ENCODE measurements around the gene SMC3. TPM values are rescaled to one million over a fixed set of nuclear protein-coding genes. Genes with fewer than 3 reads are reported as not detected.

Gene SMC3
- total RNA-seq, 1 experiment from 2014 or later = 43.2 TPM

GRCh38 chr10:110616493-110617033, 49.1 kb downstream of the SMC3 start:
- intact Hi-C loops (cut with micrococcal nuclease) = loop anchor here (10.0 kb wide), 1 partner anchor 1518 kb away; no protein-coding TSS in a partner anchor
- no peak overlapping the region for H3K4me3 Mint-ChIP-seq (ENCODE audit: unreplicated experiment)
- CTCF ChIA-PET = interaction anchor here (0.7 to 1.5 kb wide), 3 partner anchors 15 to 311 kb away, joined by 3 to 5 read pairs (median 4); no protein-coding TSS in a partner anchor

DNA sequence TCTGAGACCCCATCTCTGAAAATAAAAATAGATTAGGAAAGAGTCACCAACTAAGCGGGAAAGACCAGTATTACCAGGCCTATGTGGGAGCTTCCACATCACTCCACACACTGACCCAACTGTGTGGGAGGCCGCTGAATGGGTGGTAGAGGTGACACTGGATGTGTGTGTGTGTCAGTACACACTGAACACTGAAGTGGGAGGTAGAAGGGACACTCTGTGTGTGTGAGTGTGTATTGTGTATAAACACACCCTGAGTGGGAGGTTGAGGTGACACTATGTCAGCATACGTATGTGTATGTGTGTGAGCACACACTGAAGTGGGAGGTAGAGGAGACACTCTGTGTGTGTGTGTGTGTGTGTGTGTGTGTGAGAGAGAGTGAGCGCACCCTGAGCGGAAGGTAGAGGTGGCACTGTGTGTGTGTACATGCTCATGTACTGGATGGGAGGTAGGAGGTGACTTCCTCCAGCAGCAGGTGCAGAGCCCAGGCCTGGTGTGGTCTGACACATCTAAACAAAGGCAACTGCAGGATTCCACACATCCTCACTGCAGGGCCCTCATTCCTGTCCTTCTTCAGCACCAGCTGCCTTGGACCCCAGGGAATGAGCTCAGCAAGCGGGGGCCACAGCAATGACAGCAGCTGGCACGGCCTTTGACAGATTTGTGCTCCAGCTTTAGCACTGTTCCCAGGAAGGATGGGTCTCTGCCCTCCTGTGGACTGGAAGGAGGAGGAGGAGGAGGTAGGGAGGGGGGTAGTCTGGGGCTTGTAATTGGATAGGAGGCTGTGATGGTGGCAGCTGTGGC, 50.1 kb downstream of the SMC3 start:
- intact Hi-C loops (cut with micrococcal nuclease) = loop anchor here (10.0 kb wide), 1 partner anchor 1517 kb away; no protein-coding TSS in a partner anchor
- CTCF ChIA-PET = interaction anchor here (0.7 to 1.4 kb wide), 2 partner anchors 312 to 1524 kb away, joined by 3 to 5 read pairs; no protein-coding TSS in a partner anchor
- TF ChIP-seq CTCF (IDR thresholded peaks at IDR 0.05; ENCODE audit: unreplicated experiment) = no peak
- Mint-ChIP-seq H3K27me3 (ENCODE audit: insufficient read depth, unreplicated experiment) (no peaks in the 10 kb centered on the region), H3K4me3 (ENCODE audit: unreplicated experiment) (no peak overlapping the region), H3K27ac (ENCODE audit: low read depth, unreplicated experiment) (no peak overlapping the region), H3K4me1 (ENCODE audit: insufficient read depth, unreplicated experiment) (no peaks in the 10 kb centered on the region), H3K9me3 (ENCODE audit: unreplicated experiment) (no peaks in the 10 kb centered on the region), H3K36me3 (ENCODE audit: insufficient read depth, unreplicated experiment) (no peaks in the 10 kb centered on the region)
- POLR2A ChIA-PET = interaction anchor here (0.6 to 0.9 kb wide), 2 partner anchors 15 to 16 kb away, joined by 3 to 4 read pairs; no protein-coding TSS in a partner anchor
- no TSS peak for BruUV-seq (replicated peaks)
- no peak for DNase-seq (ENCODE audit: unreplicated experiment)

More at GRCh38 chr10:110616493-110617033, 49.1 kb downstream of the SMC3 start:
- Mint-ChIP-seq H3K27me3 (ENCODE audit: insufficient read depth, unreplicated experiment) (no peaks in the 10 kb centered on the region), H3K36me3 (ENCODE audit: insufficient read depth, unreplicated experiment) (no peaks in the 10 kb centered on the region), H3K9me3 (ENCODE audit: unreplicated experiment) (no peaks in the 10 kb centered on the region), H3K27ac (ENCODE audit: low read depth, unreplicated experiment) (no peak overlapping the region), H3K4me1 (ENCODE audit: insufficient read depth, unreplicated experiment) (no peaks in the 10 kb centered on the region)
- no TSS peak for BruUV-seq (replicated peaks)
- no peak for TF ChIP-seq CTCF (IDR thresholded peaks at IDR 0.05; ENCODE audit: unreplicated experiment)
- no peak for DNase-seq (ENCODE audit: unreplicated experiment)
- POLR2A ChIA-PET = interaction anchor here (0.7 to 0.9 kb wide), 2 partner anchors 15 to 261 kb away, joined by 4 read pairs; no protein-coding TSS in a partner anchor

DNA sequence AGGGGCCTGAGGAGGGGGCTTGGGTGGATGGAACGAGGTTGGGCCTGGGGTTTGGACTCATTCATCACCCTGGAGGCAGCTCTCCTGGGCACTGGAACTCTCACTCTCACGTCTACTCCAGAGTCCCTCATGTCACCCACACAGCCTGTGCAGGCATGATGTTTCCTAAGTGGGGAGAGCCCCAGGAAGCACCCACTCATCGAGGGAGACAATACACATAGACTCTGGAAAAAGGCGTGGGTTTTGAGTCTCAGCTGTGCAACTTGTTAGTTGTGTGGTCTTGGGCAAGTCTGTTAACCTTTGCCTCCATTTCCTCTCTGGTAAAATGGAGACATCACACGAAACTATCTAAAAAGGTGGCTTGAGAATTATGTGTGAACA, 50.7 kb downstream of the SMC3 start:
- no peaks in the 10 kb centered on the region for H3K9me3 Mint-ChIP-seq (ENCODE audit: unreplicated experiment)
- CTCF ChIA-PET = interaction anchor here (0.8 to 1.4 kb wide), 2 partner anchors 11 to 1523 kb away, joined by 3 read pairs; no protein-coding TSS in a partner anchor
- DNase-seq (ENCODE audit: unreplicated experiment) = no peak
- H3K27ac Mint-ChIP-seq (ENCODE audit: low read depth, unreplicated experiment) = no peak overlapping the region
- POLR2A ChIA-PET = interaction anchor here (0.6 kb wide), 1 partner anchor 14 kb away, joined by 3 read pairs; no protein-coding TSS in a partner anchor
- H3K27me3 Mint-ChIP-seq (ENCODE audit: insufficient read depth, unreplicated experiment) = no peaks in the 10 kb centered on the region
- no peak overlapping the region for H3K4me3 Mint-ChIP-seq (ENCODE audit: unreplicated experiment)
- intact Hi-C loops (cut with micrococcal nuclease) = loop anchor here (10.0 kb wide), 1 partner anchor 1517 kb away; no protein-coding TSS in a partner anchor
- H3K36me3 Mint-ChIP-seq (ENCODE audit: insufficient read depth, unreplicated experiment) = no peaks in the 10 kb centered on the region
- no peaks in the 10 kb centered on the region for H3K4me1 Mint-ChIP-seq (ENCODE audit: insufficient read depth, unreplicated experiment)
- no TSS peak for BruUV-seq (replicated peaks)
- no peak for TF ChIP-seq CTCF (IDR thresholded peaks at IDR 0.05; ENCODE audit: unreplicated experiment)

Measured in MCF 10A (cell line).